Ascending aorta (tissue), 2 donors: ENCODE data around the gene NECAB2. TPM values are rescaled to one million over a fixed set of nuclear protein-coding genes. Genes with fewer than 3 reads are reported as not detected.
A peak's percentile ranks its signal among the peaks of the same experiment; 100 is the strongest.

Source experiments
- DNase-seq, 2 donors: peaks; one replicate each; pipeline ENCODE4 v3.0.0-alpha.2; 2019; ENCODE audit warnings: low spot score in 2 of 2
- H3K27ac ChIP-seq, 2 donors: fragments of 200-600 bp; sonication (generic); one replicate each; pipeline ENCODE4 v1.5.1; 2016 to 2017; ENCODE audit warnings: mild to moderate bottlenecking in 1 of 2
- H3K27me3 ChIP-seq: fragments of 200-600 bp; sonication (generic); one replicate; pipeline ENCODE4 v1.5.1; 2017
- H3K36me3 ChIP-seq, 2 donors: fragments of 200-600 bp; sonication (generic); one replicate each; pipeline ENCODE4 v1.5.1; 2016
- H3K4me1 ChIP-seq, 2 donors: fragments of 200-600 bp; sonication (generic); one replicate each; pipeline ENCODE4 v1.5.1; 2016 to 2017; ENCODE audit warnings: mild to moderate bottlenecking in 1 of 2
- H3K4me3 ChIP-seq, 2 donors: fragments of 200-600 bp; sonication (generic); one replicate each; pipeline ENCODE4 v1.5.1; 2016 to 2017; ENCODE audit warnings: mild to moderate bottlenecking in 1 of 2
- H3K9me3 ChIP-seq, 2 donors: fragments of 200-600 bp; sonication (generic); one replicate each; pipeline ENCODE4 v1.5.1; 2016
- intact Hi-C: fragments of 100-400 bp; cut with DNase I; formaldehyde crosslinking; loops from one replicate; pipeline ENCODE4 v1.15.1; 2023
- total RNA-seq: library from RNA; depleted of rRNA; stranded (reverse); fragments of >200 nt; gene quantifications from one replicate; pipeline ENCODE4 v1.1.0, GENCODE V29; 2016
- TF ChIP-seq, protein P1 (sequence below), 3 experiments: fragments of 200-600 bp in 2 of 3; fragments of 450-650 bp in 1 of 3; sonication (generic) in 2 of 3; IDR thresholded peaks; one replicate each; pipeline ENCODE4 v1.5.1; 2016 to 2019; ENCODE audit warnings: antibody characterized with exemption in 3 of 3, mild to moderate bottlenecking in 1 of 3, moderate library complexity in 1 of 3

Gene NECAB2
- total RNA-seq, 1 donor from 2014 or later, result not detected

DNA sequence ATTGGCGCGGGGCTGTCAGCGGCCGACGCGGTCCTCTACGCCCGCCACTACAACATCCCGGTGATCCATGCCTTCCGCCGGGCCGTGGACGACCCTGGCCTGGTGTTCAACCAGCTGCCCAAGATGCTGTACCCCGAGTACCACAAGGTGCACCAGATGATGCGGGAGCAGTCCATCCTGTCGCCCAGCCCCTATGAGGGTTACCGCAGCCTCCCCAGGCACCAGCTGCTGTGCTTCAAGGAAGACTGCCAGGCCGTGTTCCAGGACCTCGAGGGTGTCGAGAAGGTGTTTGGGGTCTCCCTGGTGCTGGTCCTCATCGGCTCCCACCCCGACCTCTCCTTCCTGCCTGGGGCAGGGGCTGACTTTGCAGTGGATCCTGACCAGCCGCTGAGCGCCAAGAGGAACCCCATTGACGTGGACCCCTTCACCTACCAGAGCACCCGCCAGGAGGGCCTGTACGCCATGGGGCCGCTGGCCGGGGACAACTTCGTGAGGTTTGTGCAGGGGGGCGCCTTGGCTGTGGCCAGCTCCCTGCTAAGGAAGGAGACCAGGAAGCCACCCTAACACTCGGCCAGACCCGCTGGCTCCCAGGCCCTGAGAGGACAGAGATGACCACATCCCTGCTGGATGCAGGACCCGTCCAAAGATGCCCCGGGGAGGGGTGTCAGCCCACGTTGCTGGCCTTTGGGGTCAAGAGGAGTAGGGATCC is 2.4 kb upstream of the NECAB2 start:
- Histone ChIP-seq H3K4me3 (no peak overlapping the region), H3K9me3 (no peaks in the 10 kb centered on the region), H3K27me3 (peaks cover 5% of the 10 kb centered on the region), H3K27ac (no peak overlapping the region), H3K4me1 (peaks cover 0 to 3% of the 10 kb centered on the region in 2 donors), H3K36me3 (peaks cover 22 to 38% of the 10 kb centered on the region in 2 donors)
- DNase-seq, result no peak
- TF ChIP-seq, protein P1, sequence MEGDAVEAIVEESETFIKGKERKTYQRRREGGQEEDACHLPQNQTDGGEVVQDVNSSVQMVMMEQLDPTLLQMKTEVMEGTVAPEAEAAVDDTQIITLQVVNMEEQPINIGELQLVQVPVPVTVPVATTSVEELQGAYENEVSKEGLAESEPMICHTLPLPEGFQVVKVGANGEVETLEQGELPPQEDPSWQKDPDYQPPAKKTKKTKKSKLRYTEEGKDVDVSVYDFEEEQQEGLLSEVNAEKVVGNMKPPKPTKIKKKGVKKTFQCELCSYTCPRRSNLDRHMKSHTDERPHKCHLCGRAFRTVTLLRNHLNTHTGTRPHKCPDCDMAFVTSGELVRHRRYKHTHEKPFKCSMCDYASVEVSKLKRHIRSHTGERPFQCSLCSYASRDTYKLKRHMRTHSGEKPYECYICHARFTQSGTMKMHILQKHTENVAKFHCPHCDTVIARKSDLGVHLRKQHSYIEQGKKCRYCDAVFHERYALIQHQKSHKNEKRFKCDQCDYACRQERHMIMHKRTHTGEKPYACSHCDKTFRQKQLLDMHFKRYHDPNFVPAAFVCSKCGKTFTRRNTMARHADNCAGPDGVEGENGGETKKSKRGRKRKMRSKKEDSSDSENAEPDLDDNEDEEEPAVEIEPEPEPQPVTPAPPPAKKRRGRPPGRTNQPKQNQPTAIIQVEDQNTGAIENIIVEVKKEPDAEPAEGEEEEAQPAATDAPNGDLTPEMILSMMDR (IDR thresholded peaks at IDR 0.05), result no peak
- intact Hi-C loops, result no loop called here

DNA sequence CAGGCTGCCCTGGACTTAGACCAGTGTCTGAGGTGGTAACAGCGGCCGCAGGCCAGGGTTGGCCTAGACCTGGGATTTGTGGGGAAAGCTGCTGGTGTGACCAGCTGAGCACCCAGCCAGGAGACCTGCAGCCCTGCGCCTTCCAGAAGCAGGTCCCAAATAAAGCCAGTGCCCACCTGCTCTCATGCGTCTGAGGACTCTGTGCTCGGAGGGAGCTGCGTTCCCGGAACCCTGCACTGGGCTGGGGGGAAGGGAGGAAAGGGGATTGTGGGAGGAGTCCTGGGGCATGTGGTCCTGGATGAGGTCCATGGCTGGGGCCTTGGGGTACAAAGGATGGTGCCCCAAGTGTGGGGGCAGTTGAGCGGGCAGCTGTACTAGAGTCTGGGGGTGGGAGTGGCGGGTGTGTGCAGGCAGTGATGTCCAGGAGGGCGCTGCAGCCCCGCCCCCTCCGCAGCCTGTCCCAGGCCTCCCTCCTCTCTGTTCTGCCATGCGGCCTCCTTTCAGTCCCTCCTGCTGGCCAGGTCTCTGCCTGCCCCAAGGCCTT is 1.8 kb upstream of the NECAB2 start:
- Histone ChIP-seq H3K27ac (no peak overlapping the region), H3K36me3 (peaks cover 20 to 32% of the 10 kb centered on the region in 2 donors), H3K4me1 (peaks cover 0 to 3% of the 10 kb centered on the region in 2 donors), H3K4me3 (no peak overlapping the region), H3K9me3 (no peaks in the 10 kb centered on the region), H3K27me3 (peaks cover 5% of the 10 kb centered on the region)
- intact Hi-C loops, result no loop called here
- no peak for DNase-seq
- TF ChIP-seq, protein P1 (IDR thresholded peaks at IDR 0.05), result no peak

DNA sequence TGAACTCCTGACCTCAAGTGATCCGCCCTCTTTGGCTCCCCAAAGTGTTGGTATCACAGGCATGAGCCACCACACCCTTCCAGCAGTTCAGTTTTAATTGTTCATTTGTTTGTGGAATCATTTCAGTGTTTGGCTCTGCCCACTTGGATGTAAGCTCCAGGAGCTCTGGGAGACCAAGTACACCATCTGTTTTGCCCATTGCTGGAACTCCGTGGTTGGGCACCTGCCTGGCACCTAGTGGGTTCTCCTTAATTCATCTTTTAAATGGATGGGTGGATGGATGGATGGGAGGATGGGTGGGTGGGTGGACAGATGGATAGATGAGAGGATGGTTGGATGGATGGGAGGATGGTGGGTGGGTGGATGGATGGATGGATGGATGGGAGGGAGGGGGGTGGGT is 953 bp upstream of the NECAB2 start:
- peaks cover 0 to 3% of the 10 kb centered on the region in 2 donors for H3K4me1 ChIP-seq
- TF ChIP-seq, protein P1 (IDR thresholded peaks at IDR 0.05), result no peak
- H3K27me3 ChIP-seq, result peaks cover 5% of the 10 kb centered on the region
- intact Hi-C loops, result no loop called here
- peaks cover 12 to 23% of the 10 kb centered on the region in 2 donors for H3K36me3 ChIP-seq
- no peak for DNase-seq
- no peak overlapping the region for H3K4me3 ChIP-seq
- H3K27ac ChIP-seq, result no peak overlapping the region
- no peaks in the 10 kb centered on the region for H3K9me3 ChIP-seq

DNA sequence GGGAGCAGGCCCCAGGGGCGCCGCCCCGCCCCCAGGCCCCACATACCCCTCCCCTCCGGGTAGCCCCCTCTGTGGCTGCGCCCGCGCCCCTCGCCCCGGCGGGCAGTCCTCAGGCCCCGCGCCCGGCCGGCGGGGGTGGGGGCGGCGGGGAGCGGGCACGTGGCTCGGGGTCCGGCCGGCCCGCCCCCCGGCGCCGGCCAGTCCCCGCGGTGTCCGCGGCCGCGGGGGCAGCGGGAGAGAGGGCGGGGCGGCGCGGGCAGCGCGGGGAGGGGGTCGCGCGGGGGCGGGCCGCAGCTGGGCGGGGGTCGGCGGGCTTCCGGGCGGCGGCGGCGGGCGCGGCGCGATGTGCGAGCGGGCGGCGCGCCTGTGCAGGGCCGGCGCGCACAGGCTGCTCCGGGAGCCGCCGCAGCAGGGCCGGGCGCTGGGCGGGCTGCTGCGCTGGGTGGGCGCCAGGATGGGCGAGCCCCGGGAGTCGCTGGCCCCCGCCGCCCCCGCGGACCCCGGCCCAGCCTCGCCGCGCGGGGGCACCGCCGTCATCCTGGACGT is 335 bp downstream of the NECAB2 start:
- no peak for DNase-seq
- Histone ChIP-seq H3K4me3 (peak overlapping the region; percentile 53 to 60), H3K4me1 (peaks cover 0 to 3% of the 10 kb centered on the region in 2 donors), H3K9me3 (no peaks in the 10 kb centered on the region), H3K27ac (no peak overlapping the region), H3K27me3 (peaks cover 5% of the 10 kb centered on the region), H3K36me3 (peaks cover 8 to 12% of the 10 kb centered on the region in 2 donors)
- intact Hi-C loops, result no loop called here
- TF ChIP-seq, protein P1 (IDR thresholded peaks at IDR 0.05), result no peak

DNA sequence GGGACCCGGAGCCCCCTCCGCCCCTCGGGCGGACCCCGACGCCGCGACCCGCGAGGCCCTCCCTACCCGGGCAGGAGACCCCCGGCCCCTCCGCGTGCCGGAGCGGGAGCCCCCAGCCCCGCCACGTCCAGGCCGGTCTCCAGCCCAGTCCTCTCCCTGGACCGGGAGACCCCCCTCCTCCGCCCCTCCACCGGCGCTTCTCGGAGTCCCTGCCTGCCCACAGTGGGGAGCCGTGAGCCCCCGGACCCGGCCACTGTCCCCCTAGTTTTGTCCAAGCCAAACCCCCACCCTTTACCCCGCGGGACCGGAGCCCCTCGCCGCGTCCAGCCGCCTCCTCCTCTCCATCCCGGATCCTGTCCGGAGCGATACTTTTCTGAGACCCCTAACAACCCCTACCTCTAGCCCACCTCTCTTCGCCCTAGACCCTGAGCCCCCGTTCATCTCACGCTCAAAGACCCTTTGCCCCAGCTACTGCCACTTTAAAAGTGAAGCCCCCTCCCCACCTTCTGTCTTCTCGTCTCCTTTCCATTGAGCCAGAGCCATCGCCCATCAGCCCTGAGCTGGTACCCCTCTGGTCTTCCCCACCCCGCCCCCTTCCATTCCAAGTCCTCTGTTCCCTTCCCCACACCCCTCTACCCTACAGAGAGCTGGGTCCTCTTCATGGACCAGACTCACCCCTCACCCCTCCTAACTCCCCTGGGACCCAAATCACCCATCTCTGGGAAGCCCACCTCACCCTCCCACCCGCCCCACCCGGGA is 1.0 kb downstream of the NECAB2 start:
- no peak overlapping the region for H3K27ac ChIP-seq
- no peaks in the 10 kb centered on the region for H3K9me3 ChIP-seq
- peaks cover 8 to 12% of the 10 kb centered on the region in 2 donors for H3K36me3 ChIP-seq
- TF ChIP-seq, protein P1 (IDR thresholded peaks at IDR 0.05), result no peak
- peaks cover 0 to 3% of the 10 kb centered on the region in 2 donors for H3K4me1 ChIP-seq
- H3K4me3 ChIP-seq, result peak overlapping the region in 1 of 2 donors; percentile 14
- no peak for DNase-seq
- peaks cover 5% of the 10 kb centered on the region for H3K27me3 ChIP-seq
- intact Hi-C loops, result no loop called here
